OCI-LY3 (cell line): ENCODE results near the gene CLIP2.

ENCODE experiments used
- H2AFZ ChIP-seq: fragments of 200-600, 300-600 bp; shearing (Covaris generic); 2 replicates; pipeline ENCODE4 v1.6.0; 2014; ENCODE audit warnings: antibody characterized with exemption, low read depth, low read length
- H3K27ac ChIP-seq: fragments of 200-600, 300-600 bp; sonication (generic); 2 replicates; pipeline ENCODE4 v1.5.1; 2014; ENCODE audit warnings: mild to moderate bottlenecking, low read length, moderate library complexity, mixed read lengths
- H3K27me3 ChIP-seq: fragments of 200-600, 300-600 bp; sonication (generic); 2 replicates; pipeline ENCODE4 v1.6.1; 2014; ENCODE audit warnings: low read depth, low read length, mixed read lengths
- H3K36me3 ChIP-seq: fragments of 200-600, 300-600 bp; sonication (generic); replicated peaks from 2 replicates; pipeline ENCODE3; 2014; ENCODE audit warnings: low read depth, low read length, mixed read lengths
- H3K4me1 ChIP-seq: fragments of 300-600, 200-600 bp; sonication (generic); 2 replicates; pipeline ENCODE4 v1.6.1; 2014; ENCODE audit warnings: low read length, mixed read lengths
- H3K4me2 ChIP-seq: fragments of 200-600, 300-600 bp; sonication (generic); 2 replicates; pipeline ENCODE4 v1.6.1; 2014; ENCODE audit warnings: low read length, mixed read lengths
- H3K4me3 ChIP-seq: fragments of 300-600, 200-600 bp; sonication (generic); 2 replicates; pipeline ENCODE4 v1.5.1; 2014; ENCODE audit warnings: antibody characterized with exemption, mild to moderate bottlenecking, low read length, moderate library complexity
- H3K79me2 ChIP-seq: fragments of 300-600, 200-600 bp; shearing (Covaris generic); 2 replicates; pipeline ENCODE4 v1.6.1; 2014; ENCODE audit warnings: mild to moderate bottlenecking, low read length, mixed read lengths
- H3K9ac ChIP-seq: fragments of 300-600, 200-600 bp; shearing (Covaris generic); 2 replicates; pipeline ENCODE4 v1.6.0; 2014; ENCODE audit warnings: mild to moderate bottlenecking, low read length, moderate library complexity
- H3K9me3 ChIP-seq: fragments of 200-600, 300-600 bp; shearing (Covaris generic); 2 replicates; pipeline ENCODE4 v1.6.1; 2014; ENCODE audit warnings: low read length, mixed read lengths; ENCODE audit not compliant: insufficient read depth
- H4K20me1 ChIP-seq: fragments of 200-600, 300-600 bp; sonication (generic); 2 replicates; pipeline ENCODE4 v1.6.1; 2016; ENCODE audit warnings: low read length, mixed read lengths; ENCODE audit not compliant: insufficient read depth
- EZH2phosphoT487 ChIP-seq: fragments of 200-600 bp; shearing (Covaris generic); IDR thresholded peaks from 2 replicates; pipeline ENCODE4 v1.6.1; 2018; ENCODE audit warnings: antibody characterized with exemption, mixed run types, low read depth
- TF ChIP-seq, protein P1 (sequence below): fragments of 200-600, 300-600 bp; sonication (generic); IDR thresholded peaks from 2 replicates; pipeline ENCODE4 v1.5.1; 2014; ENCODE audit warnings: antibody characterized with exemption, low read length, low read depth

CLIP2 gene

DNA sequence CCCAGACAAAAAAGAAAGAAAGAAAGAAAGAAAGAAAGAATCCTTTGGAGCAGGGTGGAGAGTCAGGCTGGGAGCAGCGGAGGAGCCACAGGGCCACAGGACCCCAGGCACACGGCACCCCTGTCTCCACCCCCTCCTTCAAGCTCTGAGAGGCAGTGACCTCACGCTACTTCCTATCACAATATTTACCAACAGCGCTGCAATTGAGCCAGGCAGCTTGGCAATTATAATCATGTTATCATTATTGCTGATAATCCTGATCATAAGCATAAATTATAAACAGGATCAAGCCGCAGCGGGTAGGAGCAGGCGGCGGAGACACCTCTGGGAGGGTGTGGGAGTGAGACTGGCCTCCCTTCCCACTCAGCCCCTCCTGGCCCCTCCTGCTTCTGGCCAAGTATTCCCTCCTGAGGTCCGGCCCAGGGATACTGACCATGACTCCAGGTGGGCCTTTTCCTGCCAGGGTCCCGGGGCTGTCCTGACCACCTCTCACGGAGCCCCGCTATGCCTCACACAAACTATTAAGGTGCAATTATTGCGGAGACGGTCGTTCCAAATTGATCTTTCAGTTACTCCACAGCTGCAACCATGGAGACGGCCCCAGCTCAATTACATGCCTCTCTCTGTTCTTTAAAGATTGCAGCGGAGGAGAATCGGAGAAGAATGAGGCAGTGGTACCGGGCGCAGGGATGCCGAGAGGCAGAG lies 154.5 kb downstream of the CLIP2 start:
- no peaks in the 10 kb centered on the region for H3K9me3 ChIP-seq

DNA sequence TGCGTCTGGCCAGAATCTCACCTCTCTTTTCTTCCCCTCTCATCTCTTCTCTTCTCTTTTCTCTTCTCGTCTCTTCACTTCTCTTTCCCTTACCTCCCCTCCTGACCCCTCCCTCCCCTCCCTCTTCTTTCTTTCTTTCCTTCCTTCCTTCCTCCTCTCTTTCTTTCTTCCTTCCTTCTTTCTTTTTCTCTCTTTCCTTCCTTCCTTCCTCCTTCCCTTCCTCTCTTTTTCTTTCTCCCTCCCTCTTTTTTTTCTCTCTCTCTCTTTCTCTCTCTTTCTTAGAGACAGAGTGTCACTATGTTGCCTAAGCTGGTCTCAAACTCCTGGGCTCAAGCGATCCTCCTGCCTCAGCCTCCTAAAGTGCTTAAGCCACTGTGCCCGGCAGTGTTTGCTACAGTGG lies 159.9 kb downstream of the CLIP2 start:
- Histone ChIP-seq H3K27me3 (no peaks in the 10 kb centered on the region), H3K4me3 (no peak overlapping the region), H3K79me2 (no peaks in the 10 kb centered on the region), H3K9ac (no peak overlapping the region), H4K20me1 (no peaks in the 10 kb centered on the region), H3K9me3 (no peaks in the 10 kb centered on the region), H3K4me2 (no peak overlapping the region), H3K27ac (no peak overlapping the region), H2AFZ (no peak overlapping the region), H3K36me3 (no peaks in the 10 kb centered on the region), H3K4me1 (no peaks in the 10 kb centered on the region)
- no peak for TF ChIP-seq EZH2phosphoT487
- TF ChIP-seq, protein P1, sequence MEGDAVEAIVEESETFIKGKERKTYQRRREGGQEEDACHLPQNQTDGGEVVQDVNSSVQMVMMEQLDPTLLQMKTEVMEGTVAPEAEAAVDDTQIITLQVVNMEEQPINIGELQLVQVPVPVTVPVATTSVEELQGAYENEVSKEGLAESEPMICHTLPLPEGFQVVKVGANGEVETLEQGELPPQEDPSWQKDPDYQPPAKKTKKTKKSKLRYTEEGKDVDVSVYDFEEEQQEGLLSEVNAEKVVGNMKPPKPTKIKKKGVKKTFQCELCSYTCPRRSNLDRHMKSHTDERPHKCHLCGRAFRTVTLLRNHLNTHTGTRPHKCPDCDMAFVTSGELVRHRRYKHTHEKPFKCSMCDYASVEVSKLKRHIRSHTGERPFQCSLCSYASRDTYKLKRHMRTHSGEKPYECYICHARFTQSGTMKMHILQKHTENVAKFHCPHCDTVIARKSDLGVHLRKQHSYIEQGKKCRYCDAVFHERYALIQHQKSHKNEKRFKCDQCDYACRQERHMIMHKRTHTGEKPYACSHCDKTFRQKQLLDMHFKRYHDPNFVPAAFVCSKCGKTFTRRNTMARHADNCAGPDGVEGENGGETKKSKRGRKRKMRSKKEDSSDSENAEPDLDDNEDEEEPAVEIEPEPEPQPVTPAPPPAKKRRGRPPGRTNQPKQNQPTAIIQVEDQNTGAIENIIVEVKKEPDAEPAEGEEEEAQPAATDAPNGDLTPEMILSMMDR, result no peak

More for the DNA sequence above, 154.5 kb downstream of the CLIP2 start:
- Histone ChIP-seq H3K9ac (no peak overlapping the region), H3K36me3 (no peaks in the 10 kb centered on the region), H3K4me1 (no peaks in the 10 kb centered on the region), H3K4me2 (no peak overlapping the region), H4K20me1 (no peaks in the 10 kb centered on the region), H2AFZ (no peak overlapping the region), H3K79me2 (no peaks in the 10 kb centered on the region), H3K4me3 (no peak overlapping the region), H3K27me3 (peaks cover 5% of the 10 kb centered on the region; the same call in 1 of the 2 replicates), H3K27ac (no peak overlapping the region)
- TF ChIP-seq EZH2phosphoT487, result no peak
- TF ChIP-seq, protein P1, result no peak

DNA sequence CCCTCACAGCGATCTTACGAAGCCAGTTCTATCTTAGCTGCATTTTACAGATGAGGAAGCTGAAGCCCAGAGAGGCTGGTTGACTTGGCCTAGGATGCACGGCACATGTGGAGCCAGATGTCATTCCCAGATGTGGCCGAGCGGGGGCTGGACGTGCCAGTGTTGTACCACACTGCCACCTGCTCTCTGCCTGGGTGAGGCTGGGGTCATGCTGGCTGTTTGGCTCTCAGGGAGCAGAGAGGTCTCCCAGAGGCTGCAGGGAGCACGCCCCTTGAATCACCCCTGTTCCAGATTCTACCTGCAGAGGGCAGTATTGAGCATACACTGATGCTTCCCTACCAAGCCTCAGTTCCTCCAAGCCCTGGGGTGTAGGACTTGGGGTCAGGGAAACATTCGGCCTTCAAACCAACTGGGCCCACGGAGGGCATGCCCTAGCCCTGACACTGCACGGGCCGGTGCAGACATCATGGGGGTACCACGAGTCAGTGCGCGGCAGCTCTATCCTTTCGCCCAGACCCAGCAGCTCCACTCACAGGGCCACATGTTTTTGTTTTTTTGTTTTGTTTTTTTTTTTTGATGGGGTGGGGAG lies 160.7 kb downstream of the CLIP2 start:
- H3K4me3 ChIP-seq, result no peak overlapping the region
- H3K4me1 ChIP-seq, result no peaks in the 10 kb centered on the region
- no peak overlapping the region for H3K4me2 ChIP-seq
- H3K79me2 ChIP-seq, result no peaks in the 10 kb centered on the region
- TF ChIP-seq, protein P1, result peak; percentile 80
- TF ChIP-seq EZH2phosphoT487, result no peak
- H3K27me3 ChIP-seq, result no peaks in the 10 kb centered on the region
- no peaks in the 10 kb centered on the region for H3K9me3 ChIP-seq
- H2AFZ ChIP-seq, result no peak overlapping the region
- H3K9ac ChIP-seq, result no peak overlapping the region
- no peaks in the 10 kb centered on the region for H3K36me3 ChIP-seq
- no peaks in the 10 kb centered on the region for H4K20me1 ChIP-seq
- H3K27ac ChIP-seq, result no peak overlapping the region

DNA sequence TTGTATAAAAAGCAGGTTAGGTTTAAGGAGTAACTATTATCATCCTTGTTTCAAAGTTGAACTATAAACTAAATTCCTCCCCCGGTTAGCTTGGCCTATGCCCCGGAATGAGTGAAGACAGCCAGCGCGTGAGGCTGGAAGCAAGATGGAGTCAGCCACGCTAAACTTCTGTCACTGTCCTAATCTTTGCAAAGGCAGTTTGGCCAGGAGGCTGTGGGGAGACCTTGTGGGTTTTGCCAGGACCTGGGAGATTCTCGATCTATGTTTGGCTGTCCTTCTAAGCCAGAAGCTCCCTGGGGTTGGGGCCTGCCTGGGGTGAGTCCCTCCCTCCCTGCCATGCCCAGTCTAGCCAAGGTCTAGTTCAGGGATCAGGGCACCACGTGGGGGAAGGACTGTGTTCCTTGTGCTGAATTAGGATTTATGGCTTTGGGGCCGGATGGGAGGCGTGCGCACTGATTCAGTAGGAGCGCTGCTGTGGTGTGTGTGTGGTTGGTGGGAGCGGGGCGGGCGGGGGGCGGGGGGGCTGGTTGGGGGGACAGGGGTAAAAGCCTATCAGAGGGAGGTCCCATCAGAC lies 163.6 kb downstream of the CLIP2 start:
- H3K4me3 ChIP-seq, result no peak overlapping the region
- H3K4me2 ChIP-seq, result no peak overlapping the region
- TF ChIP-seq, protein P1, result no peak
- TF ChIP-seq EZH2phosphoT487, result no peak
- H3K27me3 ChIP-seq, result no peaks in the 10 kb centered on the region
- no peaks in the 10 kb centered on the region for H3K4me1 ChIP-seq
- H3K9ac ChIP-seq, result no peak overlapping the region
- no peaks in the 10 kb centered on the region for H3K79me2 ChIP-seq
- no peaks in the 10 kb centered on the region for H4K20me1 ChIP-seq
- H2AFZ ChIP-seq, result no peak overlapping the region
- H3K9me3 ChIP-seq, result no peaks in the 10 kb centered on the region
- no peaks in the 10 kb centered on the region for H3K36me3 ChIP-seq
- H3K27ac ChIP-seq, result no peak overlapping the region
